T-helper 1 cell (primary cell): ENCODE measurements around the gene DDX18.

Experiments used
- DNase-seq, 5 donors: peaks; one replicate each; pipeline ENCODE4 v3.0.0-alpha.2; 2012 to 2020

The DDX18 gene

GRCh38 chr2:117834992-117835391 lies 20.5 kb downstream of the DDX18 start:
- no peak for DNase-seq

DNA sequence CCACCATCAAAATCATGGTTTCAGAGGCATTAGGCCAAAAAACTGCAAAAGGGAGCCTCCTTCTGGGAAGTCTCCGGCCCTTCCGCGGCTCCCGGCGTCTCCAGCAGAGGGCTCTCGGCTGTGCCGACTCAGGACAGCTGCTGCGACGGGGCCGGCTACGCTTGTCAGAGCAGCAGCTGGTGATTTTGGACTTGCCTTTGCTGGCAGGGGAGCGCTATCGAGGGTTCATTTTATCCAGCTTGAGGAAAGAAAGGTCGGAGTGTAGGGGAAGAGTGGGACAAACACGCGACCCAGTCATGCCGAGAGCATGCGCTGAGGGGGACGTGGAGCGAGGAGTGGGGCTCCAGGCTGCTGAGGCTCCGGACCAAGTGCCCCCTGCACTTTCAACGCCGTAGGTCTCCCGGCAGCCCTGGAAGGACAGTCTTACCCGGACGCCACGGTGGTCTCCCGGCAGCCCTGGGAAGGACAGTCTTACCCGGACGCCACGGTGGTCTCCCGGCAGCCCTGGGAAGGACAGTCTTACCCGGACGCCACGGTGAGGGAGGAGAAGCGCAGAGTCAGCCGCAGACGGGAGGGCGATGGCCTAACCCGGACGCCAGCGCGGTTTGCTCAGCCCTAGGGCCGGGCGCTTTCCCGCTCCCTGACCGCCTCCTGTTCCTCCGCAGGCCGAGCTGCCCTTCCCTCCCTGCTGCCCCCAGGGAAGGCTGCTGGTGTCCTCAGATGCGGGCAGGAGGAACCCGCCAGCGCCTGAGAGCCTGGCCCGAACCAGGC lies 21.7 kb downstream of the DDX18 start:
- DNase-seq: peak in 3 of 5 donors; percentile 22 to 33 (median 25)

- no peak for DNase-seq
Measured at GRCh38 chr2:117845304-117845703, 30.8 kb downstream of the DDX18 start.

DNA sequence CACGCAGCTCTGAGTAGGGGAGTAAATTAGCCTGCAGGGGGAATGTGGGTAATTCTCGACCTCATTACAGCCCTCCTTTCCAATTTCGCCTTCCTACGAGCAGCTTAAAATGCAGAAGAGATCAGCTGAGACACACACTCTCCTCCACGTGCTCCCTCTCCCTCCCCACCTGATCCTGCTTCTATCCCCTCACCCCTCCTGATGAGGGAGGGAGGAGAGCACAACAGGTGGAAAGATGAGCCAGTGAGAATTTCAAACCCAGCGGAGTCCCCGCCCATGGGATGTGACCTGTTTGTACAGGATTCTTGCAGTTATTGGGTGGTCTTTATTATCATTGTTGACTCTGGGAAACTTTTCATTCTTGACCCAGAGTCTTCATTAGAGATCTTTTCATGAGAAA lies 35.5 kb downstream of the DDX18 start:
- no peak for DNase-seq

GRCh38 chr2:117850461-117850860 lies 36.0 kb downstream of the DDX18 start:
- DNase-seq: no peak

- no peak for DNase-seq
Measured at GRCh38 chr2:117851969-117852368, 37.5 kb downstream of the DDX18 start.

- DNase-seq: no peak
Measured at GRCh38 chr2:117853316-117853715, 38.8 kb downstream of the DDX18 start.

DNA sequence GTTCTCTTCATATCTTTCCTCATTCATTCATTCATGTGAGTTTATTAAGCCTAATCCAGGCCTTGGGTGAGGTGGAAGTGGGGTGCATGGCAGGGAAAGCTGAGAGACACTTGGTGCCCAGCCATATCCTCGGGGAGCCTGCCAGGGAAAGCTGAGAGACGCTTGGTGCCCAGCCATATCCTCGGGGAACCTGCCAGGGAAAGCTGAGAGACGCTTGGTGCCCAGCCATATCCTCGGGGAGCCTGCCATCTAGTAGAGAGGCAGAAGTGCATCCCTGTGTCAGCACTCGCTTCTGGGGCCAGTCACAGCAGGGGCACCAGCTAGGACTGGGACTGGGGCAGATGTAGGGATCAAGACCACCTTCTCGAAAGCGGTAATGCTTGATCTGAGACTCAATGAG lies 39.4 kb downstream of the DDX18 start:
- no peak for DNase-seq

DNA sequence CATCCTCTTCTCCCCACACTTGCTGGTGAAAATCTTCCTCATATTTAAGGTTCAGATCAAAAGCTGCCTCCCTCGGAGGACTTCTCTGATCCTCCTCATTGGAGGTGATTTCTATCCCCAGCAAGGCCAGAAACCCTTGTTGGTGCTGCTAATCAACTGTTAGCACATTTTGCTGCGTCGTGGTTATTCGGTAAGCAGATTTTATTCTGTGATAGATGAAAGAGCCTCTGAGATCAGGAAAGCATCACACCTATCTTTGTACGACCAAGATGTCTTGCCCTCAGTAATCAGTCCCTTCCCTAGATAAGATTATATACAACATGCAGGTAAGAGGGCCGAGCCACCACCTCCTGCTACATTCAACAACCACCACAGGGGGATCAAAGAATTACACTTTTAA lies 40.1 kb downstream of the DDX18 start:
- DNase-seq: no peak

DNA sequence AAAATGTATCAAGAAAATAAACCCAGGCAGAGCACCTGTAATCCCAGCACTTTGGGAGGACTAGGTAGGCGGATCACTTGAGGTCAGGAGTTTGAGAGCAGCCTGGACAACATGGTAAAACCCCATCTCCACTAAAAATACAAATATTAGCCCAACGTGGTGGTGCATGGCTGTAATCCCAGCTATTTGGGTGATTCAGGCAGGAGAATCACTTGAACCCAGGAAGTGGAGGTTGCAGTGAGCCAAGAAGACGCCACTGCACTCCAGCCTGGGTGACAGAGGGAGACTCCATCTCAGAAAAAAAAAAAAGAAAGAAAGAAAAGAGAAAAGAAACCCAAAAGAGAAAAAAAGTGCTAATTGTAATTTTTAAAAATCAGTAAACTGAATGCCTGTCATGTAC lies 41.4 kb downstream of the DDX18 start:
- DNase-seq: no peak

GRCh38 chr2:117856415-117857210 lies 42.1 kb downstream of the DDX18 start:
- no peak for DNase-seq

DNA sequence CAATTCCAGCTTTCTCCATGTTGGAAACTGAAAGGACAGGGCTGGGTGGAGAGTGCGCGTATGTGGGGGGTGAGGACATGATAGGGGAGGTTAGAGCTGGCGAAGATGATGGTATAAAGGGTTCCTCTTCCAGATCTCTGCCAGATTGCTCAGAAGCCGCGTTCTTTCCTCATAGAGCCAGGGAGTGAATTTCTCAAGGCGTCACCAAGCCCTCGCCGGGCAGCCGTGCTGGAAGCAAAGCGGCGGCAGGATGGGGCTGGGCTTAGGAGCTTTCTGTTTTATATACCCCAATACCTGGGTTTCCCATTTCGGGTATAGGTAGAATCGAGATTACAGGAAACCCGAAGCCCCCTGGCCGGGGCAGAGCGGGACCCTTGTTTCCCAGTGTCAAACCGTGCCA lies 43.8 kb downstream of the DDX18 start:
- DNase-seq: no peak

- no peak for DNase-seq
Measured at GRCh38 chr2:117858892-117859531, 44.5 kb downstream of the DDX18 start.

- no peak for DNase-seq
Measured at GRCh38 chr2:117859532-117859911, 45.0 kb downstream of the DDX18 start.

GRCh38 chr2:117859924-117860647 lies 45.6 kb downstream of the DDX18 start:
- no peak for DNase-seq

DNA sequence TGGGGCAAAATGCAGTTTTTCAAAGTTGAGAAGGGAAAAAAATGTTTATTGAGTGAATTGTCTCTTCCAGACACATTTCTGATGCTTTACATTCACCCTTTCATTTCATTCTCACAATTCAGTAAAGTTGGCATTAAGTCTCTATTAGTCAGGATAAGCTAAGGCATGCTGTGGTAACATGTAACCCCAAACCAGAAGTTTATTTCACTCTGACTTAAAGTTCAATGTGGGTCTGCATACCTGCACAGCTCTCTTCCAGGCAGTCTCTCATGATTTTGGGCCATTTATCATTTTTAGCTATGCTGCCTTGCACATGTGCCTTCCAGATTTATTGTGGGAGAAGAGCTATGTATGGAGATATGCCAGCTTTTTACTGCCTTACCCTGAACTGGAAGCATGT lies 48.0 kb downstream of the DDX18 start:
- no peak for DNase-seq

GRCh38 chr2:117875786-117876185 lies 61.3 kb downstream of the DDX18 start:
- no peak for DNase-seq

DNA sequence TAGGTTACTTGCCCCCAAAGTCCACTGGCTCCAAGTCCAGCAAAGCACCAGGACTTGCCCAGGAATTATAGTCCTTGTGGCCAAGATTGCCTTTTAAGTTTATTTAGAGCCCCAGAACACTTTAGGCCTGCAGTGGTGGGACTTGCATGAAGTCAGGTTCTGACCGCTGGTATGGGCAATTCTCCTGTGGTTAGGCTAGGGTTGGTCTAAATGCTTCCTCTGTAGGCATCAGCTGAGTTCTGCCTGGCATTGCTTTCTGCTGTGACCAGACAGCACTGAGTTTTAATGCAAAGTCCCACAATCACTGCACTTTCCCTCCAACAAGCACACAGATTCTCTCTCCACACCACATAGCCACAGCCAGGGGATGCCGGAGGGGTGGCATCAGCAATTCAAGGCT lies 64.5 kb downstream of the DDX18 start:
- no peak for DNase-seq
